ENCODE measurements around the gene BMP7. TPM values are rescaled to one million over a fixed set of nuclear protein-coding genes. Genes with fewer than 3 reads are reported as not detected.
"Not testable (repeated sequence)": the region's sequence is repeated elsewhere in the genome, so short reads cannot be mapped to it uniquely, and the experiment has no call there.

Gene BMP7
- total RNA-seq, 1 donor from 2014 or later = 3.7 TPM

DNA sequence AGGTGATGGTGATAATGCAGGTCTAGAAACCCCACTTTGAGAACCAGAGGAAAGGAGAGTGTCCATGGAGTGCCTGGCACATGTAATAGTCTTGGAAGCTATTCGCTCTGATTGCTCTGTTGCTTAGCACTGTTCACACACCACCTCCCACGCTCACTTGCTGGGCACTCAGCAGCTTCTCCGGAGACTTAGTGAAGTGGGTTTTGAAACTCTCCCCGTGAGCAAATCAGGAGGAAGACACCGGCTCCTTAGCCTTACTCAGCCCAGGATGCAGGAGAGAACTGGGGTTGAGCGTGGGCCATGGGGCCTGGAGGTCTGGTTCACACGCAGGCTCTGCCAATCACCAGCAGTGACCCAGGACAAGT lies 22.2 kb downstream of the BMP7 start:
- no peak for DNase-seq (ENCODE audit: low read depth)
- H3K4me3 ChIP-seq (ENCODE audit: low read depth, low read length) = no peak overlapping the region
- TF ChIP-seq CTCF (conservative IDR thresholded peaks at IDR 0.05; ENCODE audit: low read depth, low read length) = no peak

DNA sequence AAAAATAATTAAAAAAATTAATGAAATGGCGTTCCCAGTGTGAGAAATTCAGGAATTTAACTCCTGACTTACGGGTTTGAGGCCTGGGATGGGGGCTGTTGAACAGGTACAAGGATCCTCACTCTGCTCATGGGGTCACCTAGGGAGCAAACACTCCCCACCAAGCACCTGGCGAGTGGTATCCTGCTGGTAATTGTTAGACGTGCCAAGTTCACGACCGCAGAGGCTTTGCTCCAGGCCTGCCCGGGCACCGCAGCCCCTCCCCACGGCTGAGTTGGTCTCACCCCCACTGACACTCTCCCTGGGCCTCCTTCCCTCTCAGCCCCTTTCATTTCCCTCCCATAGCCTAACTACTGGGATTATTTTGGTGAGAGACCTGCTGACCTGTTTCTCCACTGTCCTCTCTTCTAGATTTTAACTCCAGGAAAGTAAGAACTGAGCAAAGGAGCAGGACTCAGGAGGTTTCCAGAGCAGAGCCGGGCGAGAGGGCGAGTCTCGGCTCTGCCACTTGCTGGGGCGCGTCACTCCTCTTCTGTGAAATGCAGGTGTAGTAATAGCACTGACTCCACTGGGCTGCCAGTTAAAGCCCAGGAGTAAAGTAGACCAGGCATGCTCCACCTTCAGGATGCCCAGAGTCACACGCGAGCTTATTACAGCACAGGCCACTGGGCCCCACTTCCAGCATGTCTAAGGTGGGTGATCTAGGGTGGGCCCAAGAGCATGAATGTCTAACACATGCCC lies 22.8 kb downstream of the BMP7 start:
- TF ChIP-seq CTCF (conservative IDR thresholded peaks at IDR 0.05; ENCODE audit: low read depth, low read length) = no peak
- H3K4me3 ChIP-seq (ENCODE audit: low read depth, low read length) = no peak overlapping the region
- no peak for DNase-seq (ENCODE audit: low read depth)

GRCh38 chr20:57242414-57242813 lies 24.0 kb downstream of the BMP7 start:
- TF ChIP-seq CTCF (conservative IDR thresholded peaks at IDR 0.05; ENCODE audit: low read depth, low read length) = no peak
- no peak overlapping the region for H3K4me3 ChIP-seq (ENCODE audit: low read depth, low read length)
- no peak for DNase-seq (ENCODE audit: low read depth)

GRCh38 chr20:57241363-57241991 lies 25.0 kb downstream of the BMP7 start:
- DNase-seq (ENCODE audit: low read depth) = no peak
- no peak for TF ChIP-seq CTCF (conservative IDR thresholded peaks at IDR 0.05; ENCODE audit: low read depth, low read length)
- H3K4me3 ChIP-seq (ENCODE audit: low read depth, low read length) = no peak overlapping the region

DNA sequence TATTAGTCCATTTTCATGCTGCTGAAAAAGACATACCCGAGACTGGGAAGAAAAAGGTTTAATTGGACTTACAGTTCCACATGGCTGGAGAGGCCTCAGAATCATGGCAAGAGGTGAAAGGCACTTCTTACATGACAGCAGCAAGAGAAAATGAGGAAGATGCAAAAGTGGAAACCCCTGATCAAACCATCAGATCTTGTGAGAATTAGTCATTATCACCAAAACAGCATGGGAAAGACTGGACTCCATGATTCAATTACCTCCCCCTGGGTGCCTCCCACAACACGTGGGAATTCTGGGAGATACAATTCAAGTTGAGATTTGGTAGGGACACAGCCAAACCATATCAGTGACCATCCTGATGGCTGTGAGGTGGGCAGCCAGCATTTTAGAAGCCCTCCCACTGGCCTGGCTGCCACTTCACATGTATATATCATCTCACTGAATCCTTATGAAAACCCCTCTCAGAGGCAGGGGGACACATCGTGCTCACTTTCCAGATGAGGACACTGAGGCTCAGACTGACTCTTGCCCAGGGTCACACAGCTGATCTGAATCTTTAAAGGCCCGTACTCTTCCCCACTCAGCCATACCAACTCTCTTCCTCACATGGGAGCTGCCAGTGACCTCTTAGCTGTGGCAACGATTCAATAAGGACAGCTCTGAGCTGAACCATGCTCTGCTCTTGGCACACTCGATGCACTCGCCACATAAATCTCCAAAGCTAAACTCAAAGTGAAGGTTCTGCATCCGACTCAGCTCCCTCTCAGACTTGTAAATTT lies 25.7 kb downstream of the BMP7 start:
- H3K4me3 ChIP-seq (ENCODE audit: low read depth, low read length) = no peak overlapping the region
- no peak for DNase-seq (ENCODE audit: low read depth)
- no peak for TF ChIP-seq CTCF (conservative IDR thresholded peaks at IDR 0.05; ENCODE audit: low read depth, low read length)

GRCh38 chr20:57239725-57240124 lies 26.7 kb downstream of the BMP7 start:
- not testable (repeated sequence) for H3K4me3 ChIP-seq (ENCODE audit: low read depth, low read length)

GRCh38 chr20:57239324-57239723 lies 27.1 kb downstream of the BMP7 start:
- DNase-seq (ENCODE audit: low read depth); H3K4me3 ChIP-seq (ENCODE audit: low read depth, low read length): not testable (repeated sequence)

More at GRCh38 chr20:57239725-57240124, 26.7 kb downstream of the BMP7 start:
- DNase-seq (ENCODE audit: low read depth) = not testable (repeated sequence)
